Loucy (cell line): Measurements from ENCODE around the gene MOB3B.

ENCODE experiments used
- H2AFZ ChIP-seq: fragments of 200-600 bp; sonication (generic); 2 replicates; pipeline ENCODE4 v1.6.0; 2016; ENCODE audit warnings: antibody characterized with exemption, mild to moderate bottlenecking, low read length, moderate library complexity
- H3F3A ChIP-seq: fragments of 200-600 bp; 2 replicates; pipeline ENCODE4 v1.6.0; 2016; ENCODE audit warnings: antibody characterized with exemption, low read depth, mild to moderate bottlenecking
- H3K27me3 ChIP-seq: fragments of 200-600 bp; sonication (generic); 2 replicates; pipeline ENCODE4 v1.6.1; 2014; ENCODE audit warnings: low read length, mild to moderate bottlenecking; ENCODE audit not compliant: insufficient read depth, poor library complexity, severe bottlenecking
- H3K36me3 ChIP-seq: fragments of 200-600 bp; sonication (generic); 2 replicates; pipeline ENCODE4 v1.6.1; 2016; ENCODE audit warnings: low read length; ENCODE audit not compliant: insufficient read depth
- H3K4me1 ChIP-seq: fragments of 200-600 bp; sonication (generic); 2 replicates; pipeline ENCODE4 v1.5.1; 2014; ENCODE audit warnings: low read length, mild to moderate bottlenecking; ENCODE audit not compliant: insufficient read depth, poor library complexity, severe bottlenecking
- H3K4me2 ChIP-seq: fragments of 200-600 bp; sonication (generic); 2 replicates; pipeline ENCODE4 v1.6.0; 2014; ENCODE audit warnings: antibody characterized with exemption, low read length, low read depth, mild to moderate bottlenecking; ENCODE audit not compliant: poor library complexity, severe bottlenecking
- H3K4me3 ChIP-seq: fragments of 200-600 bp; sonication (generic); 2 replicates; pipeline ENCODE4 v1.5.1; 2014; ENCODE audit warnings: low read length, mild to moderate bottlenecking, mixed read lengths; ENCODE audit not compliant: poor library complexity, severe bottlenecking
- H3K79me2 ChIP-seq: fragments of 200-600 bp; sonication (generic); 2 replicates; pipeline ENCODE4 v1.6.1; 2014; ENCODE audit warnings: low read length; ENCODE audit not compliant: insufficient read depth
- H3K9ac ChIP-seq: fragments of 200-600 bp; sonication (generic); 2 replicates; pipeline ENCODE4 v1.6.0; 2014; ENCODE audit warnings: mild to moderate bottlenecking, low read depth, low read length, moderate library complexity; ENCODE audit not compliant: poor library complexity, severe bottlenecking
- H3K9me2 ChIP-seq: fragments of 200-600 bp; sonication (generic); replicated peaks from 2 replicates; pipeline ENCODE4 v1.6.1; 2016; ENCODE audit warnings: low read depth, low read length, mixed read lengths
- H3K9me3 ChIP-seq: fragments of 200-600 bp; sonication (generic); 2 replicates; pipeline ENCODE4 v1.6.1; 2014; ENCODE audit warnings: mild to moderate bottlenecking, antibody characterized with exemption, low read length, low read depth; ENCODE audit not compliant: insufficient read depth
- H4K20me1 ChIP-seq: fragments of 200-600 bp; sonication (generic); 2 replicates; pipeline ENCODE4 v1.6.0; 2014; ENCODE audit warnings: antibody characterized with exemption, low read length, mild to moderate bottlenecking; ENCODE audit not compliant: insufficient read depth, poor library complexity, severe bottlenecking
- EZH2phosphoT487 ChIP-seq: fragments of 200-600 bp; IDR thresholded peaks from 2 replicates; pipeline ENCODE4 v1.6.1; 2018; ENCODE audit warnings: antibody characterized with exemption, mild to moderate bottlenecking, moderate library complexity, borderline replicate concordance
- TF ChIP-seq, protein P1 (sequence below): fragments of 200-600 bp; sonication (generic); conservative IDR thresholded peaks from 2 replicates; pipeline ENCODE4 v1.5.1; 2014; ENCODE audit warnings: mild to moderate bottlenecking, antibody characterized with exemption, low read length

MOB3B gene

DNA sequence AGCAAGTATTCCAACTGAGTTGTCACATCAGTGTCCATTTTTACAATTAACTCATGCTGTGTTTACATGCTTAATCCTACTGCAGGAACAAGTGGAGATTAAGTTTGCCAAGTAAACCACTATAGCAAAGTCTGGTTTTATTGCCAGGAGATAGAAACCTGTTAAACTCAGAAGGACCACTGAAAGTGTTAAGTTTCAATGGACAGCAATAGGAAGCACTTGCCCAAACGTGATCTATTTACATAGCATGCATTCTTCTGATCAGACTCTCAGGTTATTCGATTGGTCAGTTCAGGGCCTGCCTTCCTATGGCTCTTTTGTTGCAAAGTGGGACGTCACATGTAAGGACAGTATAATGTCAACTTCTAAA, 33.5 kb downstream of the MOB3B start:
- Histone ChIP-seq H3K4me2 (no peak overlapping the region), H3K27me3 (no peaks in the 10 kb centered on the region), H3K9ac (no peak overlapping the region), H3K4me3 (no peak overlapping the region), H3K79me2 (no peaks in the 10 kb centered on the region), H3K9me3 (no peaks in the 10 kb centered on the region), H3K4me1 (peaks cover 9% of the 10 kb centered on the region), H4K20me1 (no peaks in the 10 kb centered on the region), H3K9me2 (no peaks in the 10 kb centered on the region), H2AFZ (no peak overlapping the region), H3K36me3 (no peaks in the 10 kb centered on the region), H3F3A (no peaks in the 10 kb centered on the region)
- TF ChIP-seq, protein P1, sequence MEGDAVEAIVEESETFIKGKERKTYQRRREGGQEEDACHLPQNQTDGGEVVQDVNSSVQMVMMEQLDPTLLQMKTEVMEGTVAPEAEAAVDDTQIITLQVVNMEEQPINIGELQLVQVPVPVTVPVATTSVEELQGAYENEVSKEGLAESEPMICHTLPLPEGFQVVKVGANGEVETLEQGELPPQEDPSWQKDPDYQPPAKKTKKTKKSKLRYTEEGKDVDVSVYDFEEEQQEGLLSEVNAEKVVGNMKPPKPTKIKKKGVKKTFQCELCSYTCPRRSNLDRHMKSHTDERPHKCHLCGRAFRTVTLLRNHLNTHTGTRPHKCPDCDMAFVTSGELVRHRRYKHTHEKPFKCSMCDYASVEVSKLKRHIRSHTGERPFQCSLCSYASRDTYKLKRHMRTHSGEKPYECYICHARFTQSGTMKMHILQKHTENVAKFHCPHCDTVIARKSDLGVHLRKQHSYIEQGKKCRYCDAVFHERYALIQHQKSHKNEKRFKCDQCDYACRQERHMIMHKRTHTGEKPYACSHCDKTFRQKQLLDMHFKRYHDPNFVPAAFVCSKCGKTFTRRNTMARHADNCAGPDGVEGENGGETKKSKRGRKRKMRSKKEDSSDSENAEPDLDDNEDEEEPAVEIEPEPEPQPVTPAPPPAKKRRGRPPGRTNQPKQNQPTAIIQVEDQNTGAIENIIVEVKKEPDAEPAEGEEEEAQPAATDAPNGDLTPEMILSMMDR: no peak
- no peak for TF ChIP-seq EZH2phosphoT487

DNA sequence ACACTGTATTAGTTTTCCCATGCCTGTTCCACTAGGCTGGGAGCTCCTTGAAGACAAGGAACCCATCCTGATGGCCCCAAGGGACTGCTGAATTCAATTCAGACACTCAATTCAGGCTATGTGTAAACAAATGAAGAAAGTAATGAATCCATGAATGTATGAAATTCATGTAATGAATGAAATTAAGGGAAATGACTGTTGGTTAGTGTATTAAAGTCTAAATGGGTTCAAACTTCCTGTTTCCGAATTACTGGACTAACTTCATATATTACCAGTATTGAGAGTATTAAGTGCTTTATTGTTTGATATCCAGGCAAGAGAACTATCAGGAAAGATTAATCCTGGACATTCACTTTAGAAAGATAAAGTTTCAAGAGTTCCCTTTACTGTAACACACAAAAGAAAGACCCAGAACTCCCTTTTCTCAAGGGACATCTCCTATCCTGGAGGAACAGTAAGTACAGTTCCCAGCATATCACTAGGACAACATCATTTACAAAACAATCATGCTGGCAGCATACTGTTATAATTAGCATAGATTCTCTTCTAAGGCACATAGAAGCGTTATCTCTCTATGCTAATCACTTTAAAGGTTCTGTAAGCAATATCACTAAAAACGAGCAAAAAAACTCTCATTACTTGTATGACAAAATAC, 34.0 kb downstream of the MOB3B start:
- no peak overlapping the region for H2AFZ ChIP-seq

DNA sequence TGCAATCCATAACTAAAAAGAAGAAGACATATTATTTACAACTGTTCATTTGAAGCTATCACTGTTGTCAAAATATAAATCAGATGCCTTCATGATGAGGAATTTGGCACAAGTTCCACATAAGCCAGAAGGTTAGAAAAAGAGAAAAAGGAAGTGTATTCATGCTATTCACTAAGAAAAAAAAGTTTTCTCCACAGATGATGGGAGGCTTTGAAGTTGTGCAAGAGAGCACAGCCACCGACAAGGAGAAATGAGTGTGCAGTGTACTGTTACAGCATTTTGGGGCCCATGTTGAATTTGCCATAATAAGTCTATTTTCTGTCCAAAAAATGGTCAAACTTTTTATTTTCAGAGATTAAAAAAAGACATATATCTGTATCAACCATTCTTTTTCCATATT, 38.5 kb downstream of the MOB3B start:
- no peaks in the 10 kb centered on the region for H3K79me2 ChIP-seq
- no peaks in the 10 kb centered on the region for H3K36me3 ChIP-seq
- no peaks in the 10 kb centered on the region for H3K4me1 ChIP-seq
- no peak for TF ChIP-seq EZH2phosphoT487
- TF ChIP-seq, protein P1: no peak
- no peak overlapping the region for H2AFZ ChIP-seq
- H3K4me2 ChIP-seq: no peak overlapping the region
- H3K9ac ChIP-seq: no peak overlapping the region
- no peaks in the 10 kb centered on the region for H3F3A ChIP-seq
- no peaks in the 10 kb centered on the region for H3K9me2 ChIP-seq
- H4K20me1 ChIP-seq: no peaks in the 10 kb centered on the region
- no peaks in the 10 kb centered on the region for H3K27me3 ChIP-seq
- no peak overlapping the region for H3K4me3 ChIP-seq
- no peaks in the 10 kb centered on the region for H3K9me3 ChIP-seq

More for the DNA sequence above, 34.0 kb downstream of the MOB3B start:
- Histone ChIP-seq H3K4me1 (peaks cover 9% of the 10 kb centered on the region), H3K4me2 (no peak overlapping the region), H3K9me3 (no peaks in the 10 kb centered on the region), H3K9ac (no peak overlapping the region), H3K4me3 (no peak overlapping the region), H3K79me2 (no peaks in the 10 kb centered on the region), H3K36me3 (no peaks in the 10 kb centered on the region), H3F3A (no peaks in the 10 kb centered on the region), H3K9me2 (no peaks in the 10 kb centered on the region), H4K20me1 (no peaks in the 10 kb centered on the region), H3K27me3 (no peaks in the 10 kb centered on the region)
- TF ChIP-seq, protein P1: no peak
- no peak for TF ChIP-seq EZH2phosphoT487
